PFSK-1 (cell line): Measurements from ENCODE around the gene ZBTB37.
A peak's percentile ranks its signal among the peaks of the same experiment; 100 is the strongest.

Source experiments
- FOXP2 ChIP-seq: optimal IDR thresholded peaks from 2 replicates; pipeline ENCODE3; 2011; ENCODE audit warnings: borderline replicate concordance, control low read depth, inconsistent platforms; ENCODE audit not compliant: insufficient read depth; ENCODE audit errors: extremely low read length, extremely low read depth
- POLR2AphosphoS5 ChIP-seq: IDR thresholded peaks from 2 replicates; pipeline ENCODE4 v1.6.1; 2012; ENCODE audit warnings: low read depth, mild to moderate bottlenecking, control low read depth, low read length, moderate library complexity
- REST ChIP-seq, 2 experiments: IDR thresholded peaks; 2 replicates each; pipeline versions ENCODE4 v1.6.1 to v1.8.0; 2011 to 2012; ENCODE audit warnings: low read depth in 2 of 2, low read length in 2 of 2, control low read depth in 1 of 2, inconsistent platforms in 1 of 2, mild to moderate bottlenecking in 1 of 2, moderate library complexity in 1 of 2; ENCODE audit not compliant: insufficient read depth in 1 of 2
- SIN3A ChIP-seq: IDR thresholded peaks from 2 replicates; pipeline ENCODE4 v1.6.1; 2012; ENCODE audit warnings: mild to moderate bottlenecking, low read length, moderate library complexity, borderline replicate concordance; ENCODE audit not compliant: insufficient read depth
- TAF1 ChIP-seq: IDR thresholded peaks from 2 replicates; pipeline ENCODE4 v1.6.1; 2012; ENCODE audit warnings: low read length, control low read depth, borderline replicate concordance; ENCODE audit not compliant: insufficient read depth

Gene ZBTB37

GRCh38 chr1:173867141-173867752 lies 933 bp upstream of the ZBTB37 start:
- TF ChIP-seq TAF1 (0 out of 2 replicates have a peak, but pooled peaks have one; percentile 33), FOXP2 (no peak), SIN3A (no peak)

DNA sequence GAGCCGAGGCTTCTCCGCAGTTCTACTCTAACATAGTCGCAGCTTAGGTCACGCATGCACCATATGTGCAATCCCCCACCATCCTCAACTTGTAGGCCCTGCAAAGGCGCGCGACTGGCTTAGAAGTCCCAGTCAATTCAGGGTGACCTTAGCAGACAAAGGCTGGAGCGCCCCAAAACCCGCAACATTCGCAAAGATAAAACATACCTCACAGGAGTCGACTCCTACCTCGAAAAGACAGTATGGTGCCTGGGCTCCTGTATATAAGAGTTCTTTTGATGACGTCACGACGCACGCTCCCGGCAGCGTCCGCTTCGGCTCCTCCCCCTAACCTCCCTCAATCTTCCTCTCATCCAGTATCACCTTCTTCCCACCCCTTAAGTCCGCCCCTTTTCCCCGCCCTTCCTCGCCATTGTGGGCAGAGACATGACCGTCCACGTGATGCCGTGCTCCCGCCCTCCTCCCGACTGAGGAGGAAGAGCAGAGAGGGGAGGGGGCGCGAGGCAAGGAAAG lies 371 bp upstream of the ZBTB37 start, which contains the start of gene GAS5:
TSS of gene GAS5 (minus strand) at position 237 of the 513 bp plus-strand sequence.
- TF ChIP-seq POLR2AphosphoS5 (peak; percentile 100), TAF1 (peak; percentile 100), REST (IDR thresholded peaks at IDR 0.05; ENCODE audit: insufficient read depth in 1 of 2, low read depth in 2 of 2, low read length in 2 of 2) (peak in 1 of 2 experiments; percentile 77; a peak in 3 of 4 replicates), SIN3A (no peak; the same call in none of the 2 replicates)

- TF ChIP-seq SIN3A (no peak), POLR2AphosphoS5 (no peak), FOXP2 (no peak), REST (IDR thresholded peaks at IDR 0.05; ENCODE audit: insufficient read depth in 1 of 2, low read depth in 2 of 2, low read length in 2 of 2) (no peak), TAF1 (no peak)
Measured at GRCh38 chr1:173869021-173869359, 810 bp downstream of the ZBTB37 start.

- TF ChIP-seq REST (IDR thresholded peaks at IDR 0.05; ENCODE audit: insufficient read depth in 1 of 2, low read depth in 2 of 2, low read length in 2 of 2) = peak in 1 of 2 experiments; percentile 75; a peak in 2 of 4 replicates
- TF ChIP-seq TAF1 = no peak
- no peak for TF ChIP-seq SIN3A
- TF ChIP-seq FOXP2 = no peak
- TF ChIP-seq POLR2AphosphoS5 = no peak
Measured at GRCh38 chr1:173870252-173871075, 2.3 kb downstream of the ZBTB37 start.

DNA sequence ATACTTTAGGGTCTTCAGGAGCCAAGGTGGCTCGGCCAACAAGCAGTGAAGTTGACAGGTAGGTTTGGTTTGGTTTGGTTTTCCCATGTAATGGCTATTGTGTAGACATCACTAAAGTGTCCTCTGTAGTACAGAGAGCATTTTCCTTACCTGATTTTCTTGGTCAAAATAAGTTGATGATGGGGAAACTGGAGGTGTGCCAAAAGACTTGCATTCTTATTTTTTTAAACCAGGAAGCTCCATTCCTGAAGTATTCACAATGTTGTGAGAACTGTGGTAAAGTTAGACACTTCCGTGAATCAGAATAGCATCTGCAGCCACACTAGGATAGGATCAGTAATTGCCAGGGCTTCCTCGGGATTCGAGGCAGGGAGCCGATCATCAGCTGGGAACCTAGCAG lies 2.9 kb downstream of the ZBTB37 start:
- TF ChIP-seq TAF1 (no peak), REST (IDR thresholded peaks at IDR 0.05; ENCODE audit: insufficient read depth in 1 of 2, low read depth in 2 of 2, low read length in 2 of 2) (no peak), FOXP2 (no peak), SIN3A (no peak), POLR2AphosphoS5 (no peak)
